GM19043 (cell line): ENCODE results near the gene STEAP2.

Experiments
- ATAC-seq: cut with Tn5 transposase; IDR thresholded peaks from one replicate; pipeline ENCODE4 v1.9.1; 2021; ENCODE audit warnings: low read depth; ENCODE audit not compliant: unreplicated experiment

The STEAP2 gene

DNA sequence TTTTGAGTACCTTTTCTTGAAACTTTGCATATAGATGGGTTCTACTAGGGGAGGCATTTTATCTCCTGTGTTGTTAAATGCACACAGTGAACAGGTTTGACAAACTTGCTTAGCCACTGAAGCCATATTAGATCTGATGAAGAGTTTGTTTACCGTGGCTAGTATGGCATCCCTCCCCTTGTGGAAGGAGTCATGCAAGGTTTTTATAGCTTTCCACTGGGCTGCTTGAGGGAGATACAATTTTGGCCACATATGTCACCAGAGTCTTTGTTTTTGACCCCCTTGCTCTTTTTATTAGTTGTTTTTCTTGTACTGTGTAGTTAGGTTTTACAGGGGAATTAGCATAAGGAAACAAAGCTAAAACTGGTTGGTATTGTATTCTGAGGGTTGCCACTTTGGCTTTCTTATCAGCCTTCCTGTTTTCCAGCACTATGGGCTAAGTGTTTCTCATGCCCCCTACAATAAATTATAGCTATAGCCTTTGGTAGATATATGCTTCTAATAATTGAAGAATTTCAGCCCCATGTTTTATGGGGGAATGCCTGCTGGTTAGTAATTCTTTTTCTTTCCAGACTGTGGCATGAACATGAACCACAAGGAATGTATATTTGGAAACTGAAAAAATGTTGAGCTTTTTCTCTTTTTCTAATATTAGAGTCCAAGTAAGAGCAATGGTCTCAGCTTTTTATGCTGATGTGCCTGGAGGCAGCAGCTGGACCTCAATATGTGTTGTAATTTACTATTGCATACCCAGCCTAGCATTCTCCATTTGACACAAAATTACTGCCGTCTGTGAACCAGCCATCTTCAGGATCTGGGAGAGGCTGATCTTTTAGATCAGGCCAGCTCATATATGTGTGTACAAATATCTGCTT is 18.4 kb upstream of the STEAP2 start:
- ATAC-seq = no peak

- no peak for ATAC-seq
Observed at GRCh38 chr7:90194911-90195809, 16.4 kb upstream of the STEAP2 start.

DNA sequence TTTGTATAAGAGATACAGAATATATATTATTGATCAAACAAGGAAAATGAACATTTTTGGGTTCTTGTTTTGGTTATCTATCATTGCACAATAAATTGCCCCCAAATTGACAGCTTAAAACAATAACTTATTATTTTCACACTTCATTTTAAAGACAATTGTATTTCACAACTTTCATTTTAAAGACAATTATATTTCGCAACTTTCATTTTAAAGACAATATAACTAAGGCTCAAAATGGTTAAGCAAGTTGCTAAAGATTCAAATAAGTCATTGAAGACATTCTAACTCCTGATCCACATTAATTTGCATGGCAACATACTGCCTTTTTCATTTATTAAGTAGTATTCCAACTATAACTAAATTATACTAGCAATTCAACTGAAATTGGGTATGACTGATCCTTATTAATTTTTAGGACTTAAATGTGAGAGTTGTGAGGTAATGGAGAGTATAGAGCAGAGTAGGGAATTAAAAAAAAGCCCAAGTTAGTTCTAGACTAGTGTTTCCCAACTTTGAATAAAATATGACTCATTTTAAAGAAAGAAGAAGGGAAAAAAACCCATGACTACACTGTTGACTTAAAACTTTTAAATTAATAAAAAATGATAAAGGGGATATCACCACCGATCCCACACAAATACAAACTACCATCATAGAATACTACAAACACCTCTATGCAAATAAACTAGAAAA is 9.9 kb upstream of the STEAP2 start:
- no peak for ATAC-seq

DNA sequence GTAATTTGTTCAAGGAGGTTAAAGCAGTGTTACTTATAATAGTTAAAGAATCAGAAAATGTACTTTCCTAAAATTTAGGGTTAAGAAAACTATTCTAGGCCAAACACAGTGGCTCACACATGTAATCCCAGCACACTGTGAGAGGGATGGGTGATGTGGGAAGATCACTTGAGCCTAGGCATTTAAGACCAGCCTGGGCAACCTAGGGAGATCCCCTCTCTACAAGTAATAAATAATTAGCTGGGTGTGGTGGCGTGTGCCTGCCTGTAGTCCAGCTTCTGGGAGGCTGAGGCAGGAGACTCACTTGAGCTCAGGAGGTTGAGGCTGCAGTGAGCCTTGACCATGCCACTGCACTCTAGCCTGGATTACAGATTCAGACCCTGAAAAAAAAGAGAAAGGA is 3.6 kb upstream of the STEAP2 start:
- ATAC-seq = no peak

GRCh38 chr7:90209776-90210175 is 1.8 kb upstream of the STEAP2 start:
- ATAC-seq = no peak

DNA sequence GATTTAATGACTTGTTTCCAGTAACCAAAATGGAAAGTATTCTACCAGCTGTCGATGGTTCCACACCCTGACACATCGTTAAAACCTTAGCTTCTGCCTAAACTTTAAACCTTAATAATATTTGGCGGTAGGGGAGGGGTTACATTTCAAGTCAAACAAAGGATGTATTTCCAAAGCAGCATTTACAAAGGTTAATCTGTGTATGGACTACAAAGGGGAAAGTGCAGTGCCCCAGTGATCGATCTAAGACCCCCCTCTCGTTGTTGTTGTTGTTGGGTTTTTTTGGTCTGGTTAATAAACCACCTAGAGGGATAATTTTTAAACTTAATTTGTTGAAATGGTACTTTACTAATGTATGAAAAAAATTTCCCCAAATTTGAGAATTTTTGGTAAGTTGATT is 1.1 kb upstream of the STEAP2 start:
- ATAC-seq = no peak

DNA sequence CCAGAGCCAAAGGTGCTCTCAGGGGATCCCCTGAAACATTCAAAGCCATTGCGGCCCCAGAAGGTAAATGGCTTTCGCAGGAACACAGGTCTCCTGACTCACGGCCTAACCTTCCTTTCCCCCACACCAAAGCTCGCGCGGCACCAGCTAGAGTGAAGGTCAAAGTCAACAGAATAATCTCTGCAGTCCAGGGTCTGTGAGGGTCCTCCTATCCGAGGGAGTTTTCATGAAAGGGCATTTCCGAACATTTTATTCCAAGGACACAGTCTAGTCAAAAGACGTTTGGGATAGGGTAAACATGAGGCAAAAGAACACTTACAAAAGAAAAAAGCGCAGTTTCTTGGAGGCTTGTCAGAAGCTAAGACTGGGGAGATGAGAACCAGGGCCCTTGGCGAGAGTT is 559 bp upstream of the STEAP2 start:
- peak; percentile 15 for ATAC-seq

DNA sequence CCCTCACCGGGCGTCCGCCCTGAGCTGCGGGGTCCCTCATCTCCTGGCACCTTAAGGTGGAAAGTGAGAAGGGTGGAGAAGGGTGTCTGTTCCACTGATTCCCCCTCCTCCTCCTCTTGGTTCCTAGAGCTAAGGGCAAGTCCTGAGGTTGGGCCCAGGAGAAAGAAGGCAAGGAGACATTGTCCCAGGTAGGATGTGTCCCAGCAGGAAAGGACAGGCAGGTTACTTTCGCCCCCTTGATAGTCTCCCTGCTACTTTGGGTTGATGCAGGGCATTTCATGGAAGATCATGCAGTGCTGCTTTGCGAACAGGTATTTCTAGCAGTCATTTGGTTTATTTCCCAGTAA is 582 bp downstream of the STEAP2 start:
- ATAC-seq = peak; percentile 3

- no peak for ATAC-seq
Observed at GRCh38 chr7:90213521-90213920, 2.0 kb downstream of the STEAP2 start.

- no peak for ATAC-seq
Observed at GRCh38 chr7:90216080-90216674, 4.6 kb downstream of the STEAP2 start.

DNA sequence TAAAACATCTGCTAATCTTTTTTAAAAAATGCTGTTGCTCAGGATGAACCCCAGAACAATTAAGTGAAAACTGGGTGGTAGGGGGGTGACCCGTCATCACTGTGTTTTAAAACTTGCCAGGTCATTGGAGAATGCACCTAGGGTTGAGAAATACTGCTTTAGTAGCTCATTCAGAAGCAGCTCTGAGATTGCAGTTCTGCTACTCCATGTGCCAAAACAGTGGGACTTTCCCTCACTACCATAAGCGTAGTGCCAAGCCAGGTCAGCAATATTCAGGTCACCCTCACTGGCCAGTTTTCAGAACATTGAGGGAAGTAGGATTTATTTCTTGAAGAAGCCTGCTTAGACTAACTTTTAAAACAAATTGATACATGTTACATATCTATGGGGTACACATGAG is 5.2 kb downstream of the STEAP2 start:
- no peak for ATAC-seq

DNA sequence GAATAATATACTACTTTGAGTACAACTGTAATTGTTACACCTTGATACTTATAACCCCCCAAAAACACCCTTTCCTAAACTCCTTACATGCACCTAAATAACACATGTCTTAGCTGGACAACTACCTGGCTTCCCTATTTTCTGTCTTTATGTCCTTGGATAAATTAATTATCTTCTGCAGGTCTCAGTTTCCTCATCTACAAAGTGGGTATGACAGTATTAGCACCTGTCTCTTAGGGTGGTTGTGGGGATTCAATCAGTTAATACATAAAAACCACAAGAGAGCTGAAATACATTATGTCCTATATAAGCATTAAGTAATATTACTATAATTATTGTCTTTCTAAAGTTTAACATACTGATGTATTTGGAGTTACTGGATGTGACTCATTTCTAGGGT is 10.8 kb downstream of the STEAP2 start:
- no peak for ATAC-seq

GRCh38 chr7:90222811-90223725 is 11.5 kb downstream of the STEAP2 start:
- ATAC-seq = no peak

- ATAC-seq = no peak
Observed at GRCh38 chr7:90224195-90224594, 12.7 kb downstream of the STEAP2 start.

DNA sequence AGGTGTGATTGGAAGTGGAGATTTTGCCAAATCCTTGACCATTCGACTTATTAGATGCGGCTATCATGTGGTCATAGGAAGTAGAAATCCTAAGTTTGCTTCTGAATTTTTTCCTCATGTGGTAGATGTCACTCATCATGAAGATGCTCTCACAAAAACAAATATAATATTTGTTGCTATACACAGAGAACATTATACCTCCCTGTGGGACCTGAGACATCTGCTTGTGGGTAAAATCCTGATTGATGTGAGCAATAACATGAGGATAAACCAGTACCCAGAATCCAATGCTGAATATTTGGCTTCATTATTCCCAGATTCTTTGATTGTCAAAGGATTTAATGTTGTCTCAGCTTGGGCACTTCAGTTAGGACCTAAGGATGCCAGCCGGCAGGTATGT is 13.6 kb downstream of the STEAP2 start:
- ATAC-seq = no peak

GRCh38 chr7:90225601-90226000 is 14.1 kb downstream of the STEAP2 start:
- ATAC-seq = no peak

DNA sequence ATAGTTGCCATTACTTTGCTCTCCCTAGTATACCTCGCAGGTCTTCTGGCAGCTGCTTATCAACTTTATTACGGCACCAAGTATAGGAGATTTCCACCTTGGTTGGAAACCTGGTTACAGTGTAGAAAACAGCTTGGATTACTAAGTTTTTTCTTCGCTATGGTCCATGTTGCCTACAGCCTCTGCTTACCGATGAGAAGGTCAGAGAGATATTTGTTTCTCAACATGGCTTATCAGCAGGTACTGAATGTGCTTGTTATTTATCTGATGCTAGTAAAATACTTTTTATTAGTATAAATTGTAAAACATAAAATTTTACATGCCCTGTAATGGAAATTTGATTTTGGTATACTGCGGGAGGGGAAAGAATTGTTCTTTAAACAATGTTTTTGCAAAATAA is 15.7 kb downstream of the STEAP2 start:
- ATAC-seq = no peak

- ATAC-seq = no peak
Observed at GRCh38 chr7:90229682-90230081, 18.1 kb downstream of the STEAP2 start.

- ATAC-seq = no peak
Observed at GRCh38 chr7:90230834-90231233, 19.3 kb downstream of the STEAP2 start.

DNA sequence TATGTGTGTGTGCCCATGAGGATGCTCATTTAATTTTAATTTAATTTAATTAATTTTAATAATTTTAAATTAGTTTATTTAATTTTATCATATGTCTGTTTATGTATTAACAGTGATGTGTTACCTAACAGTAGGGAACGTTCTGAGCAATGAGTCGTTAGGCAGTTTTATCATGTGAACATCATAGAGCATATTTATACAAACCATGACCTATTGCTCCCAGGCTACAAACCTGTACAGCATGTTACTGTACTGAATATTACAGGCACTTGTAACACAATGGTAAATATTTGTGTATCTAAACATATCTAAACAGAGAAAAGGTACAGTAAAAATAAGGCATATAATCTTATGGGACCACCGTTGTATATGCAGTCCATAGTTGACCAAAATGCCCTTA is 19.8 kb downstream of the STEAP2 start:
- ATAC-seq = no peak
